Activated CD8-positive, alpha-beta memory T cell treated with anti-CD3 and anti-CD28 coated beads, Interleukin-2, amount 10 ng/mL, durations not matched to agents 7 days and 5 days (primary cell): ENCODE results near the gene PHYKPL. TPM values are rescaled to one million over a fixed set of nuclear protein-coding genes. Genes with fewer than 3 reads are reported as not detected.

Experiments used
- ATAC-seq: fragments of 150-1000 bp; cut with Tn5 transposase; one replicate; pipeline ENCODE4 v1.10.0; 2021; ENCODE audit warnings: moderate library complexity
- CTCF ChIA-PET: fragments of 350-600 bp; sonication (Branson Sonifier 250); formaldehyde crosslinking; loops from one replicate; lab custom pipeline; 2021; ENCODE audit warnings: antibody characterized with exemption; lab: Charles Lee
- DNase-seq: peaks from one replicate; pipeline ENCODE4 v3.0.0-alpha.2; 2020
- H3K27ac Mint-ChIP-seq: one replicate; pipeline ENCODE4 v1.8.0; 2021; ENCODE audit warnings: mild to moderate bottlenecking, mixed read lengths
- H3K27me3 Mint-ChIP-seq: one replicate; pipeline ENCODE4 v1.8.0; 2021; ENCODE audit warnings: mixed read lengths
- H3K36me3 Mint-ChIP-seq: one replicate; pipeline ENCODE4 v1.8.0; 2021; ENCODE audit warnings: mild to moderate bottlenecking, mixed read lengths
- H3K4me1 Mint-ChIP-seq: one replicate; pipeline ENCODE4 v1.8.0; 2021; ENCODE audit warnings: mixed read lengths
- H3K4me3 Mint-ChIP-seq: one replicate; pipeline ENCODE4 v1.8.0; 2021; ENCODE audit warnings: mild to moderate bottlenecking, moderate library complexity, mixed read lengths
- H3K9me3 Mint-ChIP-seq: one replicate; pipeline ENCODE4 v1.8.0; 2022; ENCODE audit warnings: low read depth, mixed read lengths
- total RNA-seq, 2 experiments: library from RNA; stranded (reverse); gene quantifications; one replicate each; pipeline ENCODE4 v1.2.3, GENCODE V29; 2021

PHYKPL gene
- total RNA-seq, 2 experiments from 2014 or later = 117 to 120 TPM

DNA sequence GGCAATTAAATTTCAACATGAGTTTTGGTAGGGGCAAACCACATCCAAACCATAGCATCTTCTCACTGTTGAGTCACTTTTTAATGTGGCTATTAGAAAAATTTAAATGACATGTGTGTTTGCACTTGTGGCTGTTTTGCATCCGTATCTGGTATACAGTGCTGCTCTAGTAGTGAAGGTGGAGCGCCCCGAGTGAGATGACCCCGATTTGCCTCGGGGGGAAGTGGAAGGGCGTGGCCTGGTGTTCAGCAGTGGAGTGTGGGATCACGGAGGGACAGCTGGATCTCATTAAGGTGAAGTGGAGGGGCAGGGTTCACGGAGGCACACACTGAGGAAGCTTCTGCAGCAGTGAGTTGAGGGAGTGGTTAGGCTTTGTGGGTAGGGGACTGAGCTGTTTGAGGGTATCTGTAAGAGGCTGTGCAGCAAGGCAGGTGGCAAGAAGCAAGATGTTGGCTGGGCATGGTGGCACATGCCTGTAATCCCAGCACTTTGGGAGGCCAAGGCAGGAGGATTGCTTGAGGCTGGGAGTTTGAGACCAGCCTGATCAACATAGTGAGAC, 39.3 kb downstream of the PHYKPL start:
- H3K4me3 Mint-ChIP-seq = no peak overlapping the region
- peak overlapping the region; percentile 65 for H3K27ac Mint-ChIP-seq

DNA sequence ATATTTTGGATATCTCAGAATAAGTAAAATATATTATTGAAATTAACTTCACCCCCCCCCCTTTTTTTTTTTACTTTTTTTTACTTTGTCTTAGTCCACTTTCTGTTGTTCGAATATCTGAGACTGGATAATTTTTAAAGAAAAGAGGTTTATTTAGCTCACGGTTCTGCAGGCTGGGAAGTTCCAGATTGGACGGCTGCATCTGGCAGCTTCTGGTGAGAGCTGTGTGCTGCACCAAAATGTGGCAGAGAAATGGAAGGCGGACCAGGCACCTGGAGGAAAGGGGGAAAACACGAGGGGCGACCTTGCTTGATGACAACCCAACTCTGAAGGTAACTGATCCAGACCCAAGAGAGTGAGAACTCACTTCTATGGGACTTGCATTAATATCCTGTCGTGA, 39.8 kb downstream of the PHYKPL start:
- H3K27ac Mint-ChIP-seq = no peak overlapping the region
- no peaks in the 10 kb centered on the region for H3K9me3 Mint-ChIP-seq
- peaks cover 20% of the 10 kb centered on the region for H3K27me3 Mint-ChIP-seq
- no peak for DNase-seq
- ATAC-seq = no peak
- H3K4me3 Mint-ChIP-seq = no peak overlapping the region
- peaks cover 4% of the 10 kb centered on the region for H3K36me3 Mint-ChIP-seq
- H3K4me1 Mint-ChIP-seq = peaks cover 23% of the 10 kb centered on the region
- CTCF ChIA-PET = no interaction called here

More for the DNA sequence above, 39.3 kb downstream of the PHYKPL start:
- CTCF ChIA-PET = no interaction called here
- peaks cover 23% of the 10 kb centered on the region for H3K4me1 Mint-ChIP-seq
- H3K9me3 Mint-ChIP-seq = no peaks in the 10 kb centered on the region
- H3K27me3 Mint-ChIP-seq = peaks cover 19% of the 10 kb centered on the region
- H3K36me3 Mint-ChIP-seq = peaks cover 4% of the 10 kb centered on the region
- no peak for DNase-seq
- ATAC-seq = no peak

DNA sequence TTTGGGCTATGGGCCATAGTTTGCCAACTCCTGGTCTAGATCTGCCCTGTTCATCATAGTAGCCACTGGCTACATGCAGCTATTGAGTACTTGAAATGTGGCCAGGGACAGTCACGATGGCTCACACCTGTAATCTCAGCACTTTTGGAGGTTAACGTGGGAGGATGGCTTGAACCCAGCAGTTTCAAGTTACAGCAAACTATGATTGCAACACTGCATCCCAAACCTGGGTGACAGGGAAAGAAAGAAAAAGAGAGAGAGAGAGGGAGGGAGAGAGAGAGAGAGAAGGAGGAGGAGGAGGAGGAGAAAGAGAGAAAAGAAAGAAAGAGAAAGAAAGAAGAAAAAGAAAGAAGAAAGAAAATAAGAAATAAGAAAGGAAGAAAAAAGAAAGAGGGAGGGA, 40.4 kb downstream of the PHYKPL start:
- Mint-ChIP-seq H3K4me3 (no peak overlapping the region), H3K9me3 (no peaks in the 10 kb centered on the region), H3K27me3 (peaks cover 20% of the 10 kb centered on the region), H3K27ac (no peak overlapping the region), H3K36me3 (peaks cover 4% of the 10 kb centered on the region), H3K4me1 (peaks cover 23% of the 10 kb centered on the region)
- CTCF ChIA-PET = no interaction called here
- ATAC-seq (no peak), DNase-seq (no peak)

DNA sequence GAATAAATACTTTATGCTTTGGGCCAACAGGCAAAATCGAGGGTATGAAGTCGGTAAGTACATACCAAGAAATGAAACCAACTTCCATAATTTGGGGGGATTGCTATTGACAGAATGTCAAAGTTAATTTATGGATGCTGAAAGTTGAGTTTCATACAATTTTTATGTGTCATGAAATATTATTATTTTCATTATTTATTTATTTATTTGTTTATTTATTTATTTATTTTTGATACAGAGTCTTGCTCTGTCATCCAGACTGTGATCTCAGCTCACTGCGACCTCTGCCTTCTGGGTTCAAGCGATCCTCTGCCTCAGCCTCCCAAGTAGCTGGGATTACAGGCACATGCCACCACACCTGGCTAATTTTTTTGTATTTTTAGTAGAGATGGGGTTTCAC, 40.9 kb downstream of the PHYKPL start:
- DNase-seq = no peak
- H3K27ac Mint-ChIP-seq = no peak overlapping the region
- CTCF ChIA-PET = no interaction called here
- peaks cover 20% of the 10 kb centered on the region for H3K27me3 Mint-ChIP-seq
- no peaks in the 10 kb centered on the region for H3K9me3 Mint-ChIP-seq
- H3K4me3 Mint-ChIP-seq = no peak overlapping the region
- peaks cover 23% of the 10 kb centered on the region for H3K4me1 Mint-ChIP-seq
- ATAC-seq = no peak
- H3K36me3 Mint-ChIP-seq = peaks cover 4% of the 10 kb centered on the region

DNA sequence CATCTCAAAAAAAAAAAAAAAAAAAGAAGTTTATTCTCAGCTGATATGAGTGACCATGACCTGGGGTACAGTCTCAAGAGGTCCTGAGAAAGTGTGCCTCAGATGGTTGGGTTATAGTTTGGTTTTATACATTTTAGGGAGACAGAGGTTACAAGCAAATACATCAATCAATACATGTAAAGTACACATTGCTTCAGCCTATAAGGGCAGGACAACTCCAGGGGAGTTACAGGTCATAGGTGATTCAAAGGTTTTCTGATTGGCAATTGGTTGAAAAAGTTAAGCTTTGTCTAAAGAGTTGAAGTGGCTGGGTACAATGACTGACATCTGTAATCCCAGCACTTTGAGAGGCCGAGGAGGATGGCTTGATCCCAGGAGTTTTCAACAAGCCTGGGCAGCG, 43.2 kb downstream of the PHYKPL start:
- H3K27me3 Mint-ChIP-seq = peaks cover 17% of the 10 kb centered on the region
- peaks cover 19% of the 10 kb centered on the region for H3K4me1 Mint-ChIP-seq
- no peak for DNase-seq
- no peak overlapping the region for H3K4me3 Mint-ChIP-seq
- CTCF ChIA-PET = interaction anchor here (0.9 kb wide), 1 partner anchor 15 kb away, joined by 3 read pairs; the partner anchor contains the start of gene HNRNPAB
- no peak overlapping the region for H3K27ac Mint-ChIP-seq
- H3K36me3 Mint-ChIP-seq = peaks cover 4% of the 10 kb centered on the region
- H3K9me3 Mint-ChIP-seq = no peaks in the 10 kb centered on the region
- ATAC-seq = no peak

DNA sequence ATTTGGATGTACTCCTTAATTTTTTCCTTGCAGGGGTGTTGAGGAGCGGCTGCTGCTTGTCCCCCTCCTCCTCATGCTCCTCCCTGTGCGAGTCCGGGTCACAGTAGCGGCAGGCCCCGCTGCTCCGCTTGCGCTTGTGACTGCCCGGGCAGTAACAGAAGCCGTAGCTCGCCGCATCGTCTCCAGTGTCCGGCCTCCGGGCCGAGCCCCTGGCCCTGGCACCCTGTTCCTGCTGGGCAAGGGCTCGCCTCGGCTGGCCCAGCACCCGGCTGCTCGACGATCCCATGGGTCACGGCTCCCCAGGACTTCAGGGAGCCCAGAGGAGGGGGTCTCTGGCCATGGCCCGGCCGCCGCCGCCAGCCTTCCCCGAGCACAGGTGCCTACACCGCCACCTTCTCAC, 45.6 kb downstream of the PHYKPL start, which contains the start of gene GMCL2:
TSS of gene GMCL2 (minus strand) at position 358 of the 400 bp plus-strand sequence. CDS start at position 286, 72 bp downstream.
- Mint-ChIP-seq H3K9me3 (no peaks in the 10 kb centered on the region), H3K4me3 (no peak within 1 kb of the TSS), H3K27me3 (peaks cover 8% of the 10 kb centered on the region), H3K36me3 (no peaks in the 10 kb centered on the region), H3K27ac (no peak within 1 kb of the TSS), H3K4me1 (peaks cover 6% of the 10 kb centered on the region)
- ATAC-seq (no peak), DNase-seq (no peak)
- CTCF ChIA-PET = no interaction called here

DNA sequence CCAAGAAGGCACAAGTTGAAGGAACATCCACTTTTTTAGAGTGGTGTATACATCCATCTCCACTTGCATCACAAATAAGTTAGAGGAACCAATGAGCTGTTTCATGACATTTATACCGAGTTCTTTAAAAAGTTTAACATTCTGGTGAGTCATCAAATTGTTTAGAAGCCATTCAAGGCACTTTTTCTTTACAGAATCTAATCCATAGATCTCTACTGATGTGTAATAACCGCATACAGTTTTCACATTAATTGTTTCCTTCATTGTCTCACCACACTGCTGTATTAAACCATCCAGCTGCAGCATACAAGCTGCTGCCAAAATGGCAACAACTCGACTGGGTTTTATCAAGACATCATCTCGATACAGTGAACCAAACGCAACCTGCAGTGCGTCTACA, 46.2 kb downstream of the PHYKPL start:
- DNase-seq (no peak), ATAC-seq (no peak)
- CTCF ChIA-PET = no interaction called here
- Mint-ChIP-seq H3K4me3 (no peak overlapping the region), H3K9me3 (no peaks in the 10 kb centered on the region), H3K27ac (no peak overlapping the region), H3K36me3 (no peaks in the 10 kb centered on the region), H3K4me1 (peaks cover 7% of the 10 kb centered on the region), H3K27me3 (peaks cover 8% of the 10 kb centered on the region)

DNA sequence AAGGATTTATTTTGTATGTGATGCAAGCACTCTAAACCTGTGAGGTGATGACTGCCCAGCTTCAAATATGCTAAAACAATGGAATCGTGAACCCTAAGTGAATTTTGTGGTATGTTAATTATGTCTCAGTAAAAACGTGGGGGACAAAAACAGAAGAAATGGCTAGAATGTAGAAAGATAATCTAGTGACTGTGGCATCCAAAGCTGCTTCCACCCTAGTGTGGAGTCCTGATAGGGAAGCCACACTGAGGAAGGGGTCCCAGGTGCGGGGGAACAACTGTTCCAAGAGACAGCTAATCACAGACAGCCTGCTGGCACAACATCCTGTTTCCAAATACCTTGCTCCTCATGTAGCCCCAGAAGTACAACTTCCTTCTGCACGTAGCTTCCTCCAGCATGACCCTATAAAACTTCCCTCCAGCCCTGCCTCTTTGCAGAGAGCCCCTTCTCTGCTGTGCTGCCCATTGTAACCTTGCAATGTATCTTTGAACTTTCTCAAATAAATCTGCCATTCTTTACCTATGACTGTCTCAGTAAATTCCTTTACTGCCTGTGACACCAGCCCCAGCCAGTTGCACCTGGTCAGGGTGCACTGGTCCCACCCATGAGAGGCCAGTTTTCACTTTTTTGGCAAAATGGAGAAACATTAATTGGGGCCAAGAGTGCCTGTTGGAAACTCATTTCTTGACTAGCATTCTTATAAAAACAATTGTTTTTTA, 50.3 kb downstream of the PHYKPL start:
- H3K27ac Mint-ChIP-seq = no peak overlapping the region
- CTCF ChIA-PET = interaction anchor here (1.4 kb wide), 1 partner anchor 106 kb away, joined by 5 read pairs; no protein-coding TSS in a partner anchor
- peaks cover 4% of the 10 kb centered on the region for H3K27me3 Mint-ChIP-seq
- H3K36me3 Mint-ChIP-seq = no peaks in the 10 kb centered on the region
- DNase-seq = no peak
- H3K4me1 Mint-ChIP-seq = peaks cover 7% of the 10 kb centered on the region
- no peaks in the 10 kb centered on the region for H3K9me3 Mint-ChIP-seq
- ATAC-seq = no peak
- H3K4me3 Mint-ChIP-seq = no peak overlapping the region

DNA sequence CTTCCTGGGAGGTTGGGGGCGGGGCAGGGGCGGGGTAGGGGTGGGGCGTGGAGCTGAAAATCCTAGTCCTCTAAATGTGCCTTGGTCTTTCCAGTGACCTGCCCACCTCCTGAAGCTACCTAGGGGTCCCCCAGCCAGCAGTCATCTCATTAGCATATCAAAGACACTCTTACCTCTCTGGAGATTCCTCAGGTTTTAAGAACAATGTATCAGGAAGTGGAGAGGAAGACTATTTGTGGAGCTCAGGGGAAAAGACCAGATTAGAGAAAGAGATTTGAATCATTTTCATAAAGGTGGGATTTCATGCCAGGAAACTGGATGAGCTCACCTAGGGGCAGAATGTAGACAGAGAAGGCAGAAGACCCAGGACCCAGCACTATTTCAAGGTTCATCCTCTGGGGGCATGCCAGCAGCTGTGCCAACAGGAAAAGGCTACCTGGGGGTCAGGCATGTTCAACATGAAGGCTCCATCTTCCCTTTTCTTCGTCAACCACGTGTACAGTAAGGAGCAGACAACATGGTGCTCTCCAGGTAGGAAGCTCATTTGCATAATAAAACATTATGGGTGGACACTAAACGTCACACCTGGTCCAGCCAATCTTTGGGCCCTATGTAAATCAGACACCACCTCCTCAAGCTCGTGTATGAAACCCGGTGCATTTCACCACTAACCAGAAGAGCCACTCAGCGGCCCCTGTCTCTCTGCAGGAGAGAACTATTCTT, 52.3 kb downstream of the PHYKPL start:
- CTCF ChIA-PET = interaction anchor here (1.7 kb wide), 1 partner anchor 11 kb away, joined by 5 read pairs; no protein-coding TSS in a partner anchor
- H3K9me3 Mint-ChIP-seq = no peaks in the 10 kb centered on the region
- H3K4me1 Mint-ChIP-seq = peaks cover 7% of the 10 kb centered on the region
- H3K4me3 Mint-ChIP-seq = no peak overlapping the region
- peaks cover 6% of the 10 kb centered on the region for H3K27me3 Mint-ChIP-seq
- DNase-seq (no peak), ATAC-seq (no peak)
- no peaks in the 10 kb centered on the region for H3K36me3 Mint-ChIP-seq
- no peak overlapping the region for H3K27ac Mint-ChIP-seq

DNA sequence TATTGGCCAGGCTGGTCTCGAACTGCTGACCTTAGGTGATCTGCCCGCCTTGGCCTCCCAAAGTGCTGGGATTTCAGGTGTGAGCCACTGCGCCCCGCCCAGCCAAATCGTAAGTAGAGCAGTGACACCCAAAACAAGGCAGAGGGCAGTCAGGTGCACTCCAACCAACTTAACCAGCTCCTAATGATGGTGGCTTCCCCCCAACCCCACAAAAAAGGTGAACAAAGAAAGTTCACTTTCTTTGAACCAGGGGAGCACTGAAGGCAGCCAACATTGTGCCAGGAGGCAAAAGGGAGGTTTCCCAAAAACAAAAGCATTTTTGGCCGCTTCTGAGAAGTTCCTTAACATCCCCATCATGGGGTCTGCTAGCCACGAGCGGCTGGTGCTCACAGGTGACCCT, 55.0 kb downstream of the PHYKPL start:
- no peak overlapping the region for H3K27ac Mint-ChIP-seq
- ATAC-seq (no peak), DNase-seq (no peak)
- H3K36me3 Mint-ChIP-seq = no peaks in the 10 kb centered on the region
- H3K4me1 Mint-ChIP-seq = peaks cover 7% of the 10 kb centered on the region
- no peaks in the 10 kb centered on the region for H3K9me3 Mint-ChIP-seq
- H3K27me3 Mint-ChIP-seq = peaks cover 6% of the 10 kb centered on the region
- CTCF ChIA-PET = no interaction called here
- no peak overlapping the region for H3K4me3 Mint-ChIP-seq

DNA sequence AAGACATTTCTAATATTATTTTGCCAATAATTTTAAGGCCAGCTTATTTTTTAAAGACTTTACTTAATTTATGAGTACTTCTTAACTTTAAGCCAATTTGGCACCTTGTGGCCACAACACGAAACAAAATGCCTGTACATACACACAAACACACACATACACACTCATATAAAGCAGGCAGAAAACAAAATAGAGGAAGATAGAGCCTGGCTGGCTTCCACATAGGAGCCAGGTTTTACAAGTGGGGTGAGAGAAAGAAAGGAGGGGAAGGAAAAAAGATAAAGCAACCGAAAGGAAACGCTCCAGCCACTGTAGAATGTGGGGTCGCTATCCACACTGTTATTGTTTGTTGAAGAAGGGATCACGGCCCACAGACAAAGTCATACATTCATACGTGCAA, 55.8 kb downstream of the PHYKPL start:
- CTCF ChIA-PET = no interaction called here
- no peak overlapping the region for H3K27ac Mint-ChIP-seq
- H3K36me3 Mint-ChIP-seq = no peaks in the 10 kb centered on the region
- ATAC-seq (no peak), DNase-seq (no peak)
- no peaks in the 10 kb centered on the region for H3K4me1 Mint-ChIP-seq
- no peaks in the 10 kb centered on the region for H3K9me3 Mint-ChIP-seq
- H3K27me3 Mint-ChIP-seq = peaks cover 6% of the 10 kb centered on the region
- no peak overlapping the region for H3K4me3 Mint-ChIP-seq

DNA sequence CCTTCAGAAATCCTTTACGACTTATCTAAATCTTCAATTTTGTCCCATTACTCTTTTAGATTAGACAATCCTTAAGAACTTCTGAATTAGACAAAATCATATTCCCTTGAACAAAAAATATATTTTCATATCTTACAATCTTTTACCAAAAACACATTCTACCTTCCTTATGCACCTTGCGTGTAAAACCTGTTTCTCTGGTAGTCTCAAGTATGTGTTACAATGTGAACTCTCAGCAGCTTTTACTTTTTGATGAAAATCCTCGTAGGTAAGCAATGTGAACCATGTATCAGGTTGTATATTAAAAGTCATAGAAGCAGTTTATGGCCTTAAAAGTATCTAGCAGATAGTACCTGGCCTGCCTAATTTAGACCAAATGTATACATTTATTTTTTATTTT, 58.1 kb downstream of the PHYKPL start:
- H3K9me3 Mint-ChIP-seq = no peaks in the 10 kb centered on the region
- no peaks in the 10 kb centered on the region for H3K4me1 Mint-ChIP-seq
- H3K36me3 Mint-ChIP-seq = no peaks in the 10 kb centered on the region
- DNase-seq = no peak
- H3K27me3 Mint-ChIP-seq = peaks cover 4% of the 10 kb centered on the region
- no peak overlapping the region for H3K27ac Mint-ChIP-seq
- H3K4me3 Mint-ChIP-seq = no peak overlapping the region
- CTCF ChIA-PET = no interaction called here
- ATAC-seq = no peak

DNA sequence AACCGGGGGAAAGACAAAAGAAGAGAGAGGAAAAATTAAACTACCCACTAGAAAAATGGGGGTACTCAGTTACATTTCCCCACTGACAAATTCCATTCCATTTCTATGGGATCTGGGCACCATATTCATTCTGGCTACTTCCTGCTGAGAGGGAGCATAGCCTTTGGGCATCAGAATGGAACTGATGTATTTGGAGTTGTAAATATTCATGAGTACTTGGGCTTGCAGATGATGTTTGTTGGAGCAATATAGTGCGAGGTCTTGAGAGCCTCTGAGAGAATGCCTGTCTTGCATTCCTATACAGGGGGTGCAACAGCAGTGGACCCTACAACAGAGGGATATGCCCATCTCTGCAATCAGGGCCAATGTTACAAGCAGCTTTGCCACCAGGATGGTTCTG, 62.1 kb downstream of the PHYKPL start:
- Mint-ChIP-seq H3K36me3 (no peaks in the 10 kb centered on the region), H3K9me3 (no peaks in the 10 kb centered on the region), H3K4me1 (no peaks in the 10 kb centered on the region), H3K27ac (no peak overlapping the region), H3K27me3 (peaks cover 8% of the 10 kb centered on the region), H3K4me3 (no peak overlapping the region)
- ATAC-seq (no peak), DNase-seq (no peak)
- CTCF ChIA-PET = interaction anchor here (6.0 kb wide), 1 partner anchor 95 kb away, joined by 34 read pairs; no protein-coding TSS in a partner anchor
